Epithelial cell of proximal tubule (primary cell): ENCODE data around the gene HS6ST3. TPM values are rescaled to one million over a fixed set of nuclear protein-coding genes. Genes with fewer than 3 reads are reported as not detected.
"Not testable (repeated sequence)": the region's sequence is repeated elsewhere in the genome, so short reads cannot be mapped to it uniquely, and the experiment has no call there.

Source experiments
- DNase-seq: peaks from one replicate; pipeline ENCODE4 v3.0.0-alpha.2; 2011; ENCODE audit warnings: low read depth
- H3K4me3 ChIP-seq: 2 replicates; pipeline ENCODE4 v1.5.1; 2011; ENCODE audit warnings: low read depth, mild to moderate bottlenecking, low read length
- total RNA-seq: library from RNA; depleted of rRNA; stranded (reverse); fragments of >200 nt; gene quantifications from 2 replicates; pipeline ENCODE4 v1.2.3, GENCODE V29; 2015
- TF ChIP-seq, protein P1 (sequence below): conservative IDR thresholded peaks from 2 replicates; pipeline ENCODE4 v1.5.1; 2012; ENCODE audit warnings: low read depth, mild to moderate bottlenecking, low read length

Gene HS6ST3
- total RNA-seq, 1 donor from 2014 or later, result 0.29 TPM

- TF ChIP-seq, protein P1, sequence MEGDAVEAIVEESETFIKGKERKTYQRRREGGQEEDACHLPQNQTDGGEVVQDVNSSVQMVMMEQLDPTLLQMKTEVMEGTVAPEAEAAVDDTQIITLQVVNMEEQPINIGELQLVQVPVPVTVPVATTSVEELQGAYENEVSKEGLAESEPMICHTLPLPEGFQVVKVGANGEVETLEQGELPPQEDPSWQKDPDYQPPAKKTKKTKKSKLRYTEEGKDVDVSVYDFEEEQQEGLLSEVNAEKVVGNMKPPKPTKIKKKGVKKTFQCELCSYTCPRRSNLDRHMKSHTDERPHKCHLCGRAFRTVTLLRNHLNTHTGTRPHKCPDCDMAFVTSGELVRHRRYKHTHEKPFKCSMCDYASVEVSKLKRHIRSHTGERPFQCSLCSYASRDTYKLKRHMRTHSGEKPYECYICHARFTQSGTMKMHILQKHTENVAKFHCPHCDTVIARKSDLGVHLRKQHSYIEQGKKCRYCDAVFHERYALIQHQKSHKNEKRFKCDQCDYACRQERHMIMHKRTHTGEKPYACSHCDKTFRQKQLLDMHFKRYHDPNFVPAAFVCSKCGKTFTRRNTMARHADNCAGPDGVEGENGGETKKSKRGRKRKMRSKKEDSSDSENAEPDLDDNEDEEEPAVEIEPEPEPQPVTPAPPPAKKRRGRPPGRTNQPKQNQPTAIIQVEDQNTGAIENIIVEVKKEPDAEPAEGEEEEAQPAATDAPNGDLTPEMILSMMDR, result no peak
- DNase-seq, result no peak
Observed at GRCh38 chr13:96771486-96772367, 681.8 kb downstream of the HS6ST3 start.

GRCh38 chr13:96772426-96772825 lies 682.5 kb downstream of the HS6ST3 start:
- TF ChIP-seq, protein P1, result no peak
- no peak for DNase-seq
- H3K4me3 ChIP-seq, result no peak overlapping the region

More at GRCh38 chr13:96771486-96772367, 681.8 kb downstream of the HS6ST3 start:
- no peak overlapping the region for H3K4me3 ChIP-seq

GRCh38 chr13:96778302-96778701 lies 688.4 kb downstream of the HS6ST3 start:
- H3K4me3 ChIP-seq, result not testable (repeated sequence)

GRCh38 chr13:96779691-96780090 lies 689.8 kb downstream of the HS6ST3 start:
- no peak for DNase-seq
- TF ChIP-seq, protein P1, result no peak
- no peak overlapping the region for H3K4me3 ChIP-seq

More at GRCh38 chr13:96778302-96778701, 688.4 kb downstream of the HS6ST3 start:
- not testable (repeated sequence) for DNase-seq

DNA sequence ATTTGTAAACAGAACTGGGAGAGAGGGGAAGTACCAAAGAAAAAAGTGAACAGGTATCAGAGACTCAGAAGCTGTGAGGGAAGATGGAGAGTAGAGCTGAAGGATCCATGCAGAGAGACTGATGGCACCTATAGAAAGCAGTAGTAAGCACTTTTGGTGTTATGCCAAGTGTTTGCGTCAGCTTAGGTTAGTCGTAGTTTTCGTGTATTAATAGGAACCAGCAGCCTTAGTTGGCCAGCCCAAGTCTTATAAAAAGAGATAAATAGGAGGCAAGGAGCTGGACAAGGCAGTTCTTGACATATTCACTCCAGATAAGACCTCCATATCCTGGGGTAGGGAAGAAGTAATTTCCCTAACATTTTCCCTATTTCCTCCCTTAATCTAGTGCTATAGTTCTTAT lies 690.2 kb downstream of the HS6ST3 start:
- DNase-seq, result no peak
- TF ChIP-seq, protein P1, result no peak
- H3K4me3 ChIP-seq, result no peak overlapping the region

DNA sequence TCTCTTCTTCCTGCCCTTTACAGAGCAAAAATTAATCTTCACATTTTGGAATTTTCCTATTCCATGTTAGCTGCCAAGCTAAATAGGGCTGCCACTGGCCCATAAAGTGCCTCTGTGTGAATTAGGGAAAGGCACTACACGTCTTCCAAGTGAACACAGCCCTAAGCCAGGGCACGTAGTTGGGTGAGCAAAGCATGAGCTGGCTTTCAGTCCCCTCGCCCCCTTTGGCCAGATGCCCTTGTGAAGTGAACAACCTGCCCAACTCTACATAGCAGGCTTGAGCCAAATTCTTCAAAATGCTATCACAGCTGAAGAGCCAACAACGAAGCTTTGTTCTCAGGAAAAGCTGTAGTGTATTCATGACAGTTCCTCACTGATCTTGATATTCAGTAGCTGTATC lies 691.2 kb downstream of the HS6ST3 start:
- DNase-seq, result no peak
- TF ChIP-seq, protein P1, result no peak
- no peak overlapping the region for H3K4me3 ChIP-seq

DNA sequence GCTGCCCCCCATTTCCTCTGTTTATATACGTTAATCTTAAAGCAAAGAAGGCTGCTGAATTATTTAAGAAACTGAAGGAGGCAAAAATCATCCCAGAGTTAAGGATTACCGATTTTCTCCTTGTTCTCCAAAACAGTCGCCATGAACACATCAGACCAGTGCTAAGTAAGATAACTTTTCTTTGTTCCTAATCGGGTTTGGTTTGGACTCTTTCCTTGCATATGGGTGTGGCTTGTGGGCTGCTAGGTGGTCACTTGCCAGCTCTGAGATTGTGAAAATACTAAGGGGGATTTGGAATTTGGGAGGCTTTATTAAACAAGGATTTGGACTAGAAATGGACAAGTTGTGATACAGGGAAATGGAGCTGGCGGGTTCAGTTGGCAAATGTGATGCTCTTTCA lies 692.3 kb downstream of the HS6ST3 start:
- TF ChIP-seq, protein P1, result no peak
- no peak for DNase-seq
- H3K4me3 ChIP-seq, result no peak overlapping the region
